GM19328 (cell line): ENCODE measurements around the gene TGFB1.
"Not testable (repeated sequence)": the region's sequence is repeated elsewhere in the genome, so short reads cannot be mapped to it uniquely, and the experiment has no call there.

Source experiments
- ATAC-seq: cut with Tn5 transposase; IDR thresholded peaks from one replicate; pipeline ENCODE4 v1.9.1; 2021; ENCODE audit warnings: mild to moderate bottlenecking, moderate library complexity; ENCODE audit not compliant: unreplicated experiment

Gene TGFB1

DNA sequence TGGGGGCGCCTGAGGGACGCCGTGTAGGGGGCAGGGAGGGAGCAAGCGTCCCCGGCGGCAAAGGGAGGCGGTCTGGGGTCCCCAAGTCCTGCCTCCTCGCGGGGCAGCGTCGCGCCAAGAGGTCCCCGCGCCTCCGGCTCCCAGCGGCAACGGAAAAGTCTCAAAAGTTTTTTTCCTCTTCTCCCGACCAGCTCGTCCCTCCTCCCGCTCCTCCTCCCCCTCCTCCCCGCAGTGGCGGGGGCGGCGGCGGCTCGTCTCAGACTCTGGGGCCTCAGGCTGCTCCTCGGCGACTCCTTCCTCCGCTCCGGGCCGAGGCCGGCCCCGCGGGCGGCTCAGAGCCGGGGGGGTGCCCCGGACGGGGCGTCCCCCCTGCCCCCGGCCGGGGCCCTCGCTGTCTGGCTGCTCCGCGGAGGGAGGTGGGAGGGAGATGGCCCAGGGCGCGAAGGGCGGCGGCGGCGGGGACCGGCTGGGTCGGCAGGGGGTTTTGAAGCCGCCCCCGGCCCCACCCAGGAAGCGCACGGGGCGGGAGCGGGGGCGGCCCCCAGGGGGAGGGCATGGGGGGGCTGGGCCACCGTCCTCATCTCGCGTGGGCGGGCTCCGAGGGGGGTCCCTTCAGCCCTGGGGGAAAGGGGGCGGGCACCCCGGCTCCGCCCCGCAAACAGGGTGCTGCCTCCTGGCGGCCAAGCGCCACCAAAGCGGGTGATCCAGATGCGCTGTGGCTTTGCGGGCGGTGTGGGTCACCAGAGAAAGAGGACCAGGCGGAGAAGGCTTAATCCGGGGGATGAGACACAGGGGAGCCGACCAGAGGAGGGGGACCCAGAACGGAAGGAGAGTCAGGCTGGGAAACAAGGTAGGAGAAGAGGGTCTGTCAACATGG is at the start of gene TGFB1:
TGFB1 (minus strand) TSS at position 457 of the 877 bp plus-strand sequence. CDS start 878 bp downstream, outside the sequence.
- peak; percentile 38 for ATAC-seq

DNA sequence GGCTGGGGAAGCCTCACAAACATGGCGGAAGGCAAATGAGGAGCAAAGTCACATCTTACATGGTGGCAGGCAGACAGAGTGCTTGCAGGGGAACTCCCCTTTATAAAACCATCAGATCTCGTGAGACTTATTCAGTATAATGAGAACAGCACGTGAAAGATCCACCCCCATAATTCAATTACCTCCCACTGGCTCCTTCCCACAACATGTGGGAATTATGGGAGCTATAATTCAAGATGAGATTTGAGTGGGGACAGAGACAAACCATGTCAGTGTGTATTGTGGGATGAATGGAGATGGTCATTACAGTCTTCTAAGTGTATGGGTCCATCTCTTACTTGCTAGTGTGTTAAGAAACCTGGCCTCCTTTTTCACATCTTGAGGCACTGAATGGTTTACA is 48.3 kb upstream of the TGFB1 start:
- no peak for ATAC-seq

DNA sequence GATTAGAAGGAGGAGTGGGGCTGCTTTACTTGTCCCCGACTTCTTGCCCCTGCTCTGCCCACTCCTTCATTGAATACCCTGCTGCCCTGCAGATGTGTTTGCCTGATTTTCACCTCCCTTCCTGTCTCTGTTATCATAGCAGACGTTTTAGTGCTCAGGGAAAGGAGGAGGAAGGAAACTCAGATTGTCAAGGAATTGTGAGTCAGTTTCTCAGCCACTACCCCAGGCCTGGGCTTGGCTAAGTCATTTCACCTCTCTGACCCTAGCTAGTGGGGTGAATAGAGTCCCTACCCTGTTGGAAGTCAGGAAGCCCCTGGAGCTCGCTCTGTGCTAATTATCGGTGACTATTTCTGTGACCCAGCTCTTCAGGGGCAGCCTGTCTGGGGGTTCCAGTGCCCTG is 47.8 kb upstream of the TGFB1 start:
- ATAC-seq = no peak

DNA sequence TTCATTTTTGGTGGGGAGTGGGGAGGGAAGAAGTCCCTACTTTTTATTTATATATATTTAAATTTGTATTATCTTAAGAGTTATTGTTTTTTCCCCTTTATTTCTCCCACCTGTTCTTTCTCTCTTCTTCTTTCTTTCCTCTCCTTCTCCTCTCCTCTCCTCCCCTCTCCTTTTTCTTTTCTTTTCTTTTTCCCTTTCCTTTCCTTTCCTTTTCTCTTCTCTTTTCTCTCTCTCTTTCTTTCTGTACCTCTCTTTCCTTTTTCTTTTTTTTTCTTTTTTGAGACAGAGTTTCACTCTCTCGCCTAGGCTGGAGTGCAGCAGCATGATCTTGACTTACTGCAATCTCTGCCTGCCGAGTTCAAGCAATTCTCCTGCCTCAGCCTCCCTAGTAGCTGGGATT is 45.8 kb upstream of the TGFB1 start:
- no peak for ATAC-seq

DNA sequence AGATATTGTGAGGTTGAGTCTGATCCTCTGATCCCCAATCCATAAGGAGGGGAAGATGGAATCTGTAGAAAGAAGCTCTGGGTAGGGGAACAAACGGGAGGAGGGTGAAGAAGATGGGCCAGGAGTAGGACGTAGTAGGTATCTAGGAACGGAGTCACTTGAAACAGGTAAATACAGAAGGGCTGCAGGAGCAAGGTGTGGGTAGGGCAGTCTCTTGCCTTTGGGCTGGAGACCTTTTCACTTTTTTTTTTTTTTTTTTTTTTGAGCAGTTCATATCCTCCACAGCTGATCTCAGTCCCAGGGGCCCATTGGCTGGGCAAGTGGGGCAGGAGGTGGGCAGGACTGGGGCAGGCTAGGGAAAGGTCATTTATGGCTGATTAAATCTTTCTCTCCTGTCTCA is 45.4 kb upstream of the TGFB1 start:
- ATAC-seq = no peak

DNA sequence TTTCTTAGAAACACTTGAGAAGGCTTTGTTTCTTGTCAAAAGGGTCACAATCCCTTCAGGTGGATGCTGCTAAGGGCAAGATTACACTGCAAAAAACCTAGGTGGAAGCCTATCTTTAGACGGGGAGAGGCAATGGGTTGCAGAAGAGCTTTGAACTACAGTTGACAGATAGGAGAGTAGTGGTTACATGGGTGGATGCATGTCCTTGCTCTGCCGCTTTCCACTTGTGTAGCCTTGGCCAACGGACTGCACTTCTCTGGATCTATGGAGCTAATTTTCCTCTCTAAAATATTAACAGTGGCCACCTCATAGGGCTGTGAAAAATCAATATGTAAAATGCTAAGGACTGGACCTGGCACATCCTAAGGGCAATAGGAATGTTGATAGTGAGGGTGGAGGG is 44.9 kb upstream of the TGFB1 start:
- ATAC-seq = no peak

DNA sequence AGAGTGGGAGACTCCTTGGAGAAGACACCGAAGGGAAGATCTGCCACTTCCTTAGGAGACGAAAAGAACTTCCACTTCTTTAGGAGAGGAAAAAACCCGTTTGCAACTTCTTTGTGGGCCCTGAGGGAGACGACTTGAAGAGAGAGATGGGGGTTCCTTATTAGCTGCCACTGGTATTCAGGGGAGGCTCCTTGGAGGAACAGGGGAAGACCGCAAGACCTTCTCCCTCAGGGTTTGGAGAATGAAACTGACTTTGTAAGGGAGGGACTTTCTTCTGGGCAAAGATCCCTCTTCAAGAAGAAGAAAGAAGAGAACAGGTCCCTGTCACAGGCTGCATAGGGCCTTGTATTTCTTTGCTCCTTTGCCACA is 44.3 kb upstream of the TGFB1 start:
- ATAC-seq = no peak

DNA sequence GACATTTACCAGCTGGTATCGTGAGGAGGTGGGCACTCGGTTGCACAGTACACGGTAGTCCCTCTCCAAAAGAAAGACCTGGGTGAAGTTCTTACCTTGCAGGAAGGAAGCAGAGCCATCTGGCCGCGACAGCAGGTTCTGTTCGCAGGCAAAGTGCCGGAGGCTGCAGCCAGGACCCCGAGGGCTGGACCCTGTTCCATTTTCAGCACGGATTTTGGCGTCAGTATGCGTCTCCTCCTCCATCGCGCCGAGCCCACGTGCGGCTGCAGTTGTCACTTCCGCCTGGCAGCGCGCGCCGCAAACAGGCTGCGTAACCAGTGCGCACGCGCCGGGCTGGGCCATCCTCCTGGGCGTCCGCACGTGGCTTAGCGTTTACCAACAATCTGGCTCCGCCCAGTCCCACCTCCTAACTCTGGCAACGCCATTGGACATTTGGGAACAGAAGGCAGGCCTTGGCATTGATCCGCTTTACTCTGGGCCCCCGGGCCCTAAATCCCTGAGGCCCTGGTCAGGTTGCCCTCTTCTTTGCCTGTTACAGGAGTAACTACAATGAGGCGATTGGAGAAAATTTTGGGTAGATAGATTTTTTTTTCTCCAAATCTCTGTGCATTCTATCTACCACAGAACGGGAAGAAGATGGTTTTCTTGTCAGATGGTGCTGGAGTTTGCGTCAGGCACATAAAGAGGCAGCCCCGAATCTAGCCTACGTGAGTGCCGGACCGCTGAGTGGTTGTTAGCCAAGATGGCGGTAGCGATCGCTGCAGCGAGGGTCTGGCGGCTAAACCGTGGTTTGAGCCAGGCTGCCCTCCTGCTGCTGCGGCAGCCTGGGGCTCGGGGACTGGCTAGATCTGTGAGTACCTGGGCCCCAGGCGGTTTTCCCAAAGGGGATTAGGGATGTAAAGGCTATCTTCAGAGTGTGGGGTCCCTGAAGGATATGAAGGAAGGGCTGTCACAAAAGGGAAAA is 43.6 kb upstream of the TGFB1 start, which contains the start of the genes BCKDHA and EXOSC5:
BCKDHA (plus strand) TSS at position 733 of the 964 bp plus-strand sequence; CDS start at position 743, 10 bp downstream.
EXOSC5 (minus strand) TSS at position 274 of the 964 bp plus-strand sequence; CDS start at position 243, 31 bp downstream.
- ATAC-seq = peak; percentile 77

DNA sequence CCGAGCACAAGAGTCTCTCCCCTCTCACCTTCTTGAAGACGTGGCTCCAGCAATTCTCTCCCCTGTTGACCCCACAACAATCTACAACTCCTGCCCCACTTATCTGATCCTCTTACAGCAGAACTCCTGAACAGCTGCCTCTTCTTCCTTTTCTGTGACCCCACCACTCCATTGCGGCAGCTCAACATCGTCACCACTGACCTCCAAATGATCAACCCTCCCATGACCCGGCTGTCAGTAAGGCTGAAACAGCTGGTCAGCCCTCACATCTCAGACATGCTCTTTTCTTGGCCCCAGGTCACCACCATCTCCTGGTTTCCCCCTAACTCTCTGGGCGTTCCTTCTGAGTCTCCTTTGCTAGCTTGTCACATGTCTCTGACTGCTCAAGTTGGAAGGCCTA is 41.6 kb upstream of the TGFB1 start:
- ATAC-seq = no peak

DNA sequence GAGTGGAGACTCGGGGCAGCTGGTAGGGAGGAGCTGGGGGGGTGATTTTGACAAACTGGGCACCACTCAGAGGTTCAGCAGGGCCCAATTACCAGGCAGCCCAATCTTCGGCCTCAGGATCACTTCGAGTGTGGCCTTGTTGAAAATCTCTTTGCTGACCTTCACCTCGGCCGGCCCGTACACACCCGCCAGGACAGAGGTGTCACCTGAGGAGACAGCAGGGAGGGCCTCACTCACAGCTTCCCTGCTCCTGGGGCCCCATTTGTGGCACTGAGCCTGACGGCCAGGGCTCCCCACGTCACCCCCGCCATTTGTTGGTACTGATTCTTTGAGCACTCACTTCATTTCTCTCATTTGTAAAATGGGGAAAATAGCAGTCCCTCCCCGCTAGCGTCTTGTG is 39.1 kb upstream of the TGFB1 start:
- ATAC-seq = no peak

DNA sequence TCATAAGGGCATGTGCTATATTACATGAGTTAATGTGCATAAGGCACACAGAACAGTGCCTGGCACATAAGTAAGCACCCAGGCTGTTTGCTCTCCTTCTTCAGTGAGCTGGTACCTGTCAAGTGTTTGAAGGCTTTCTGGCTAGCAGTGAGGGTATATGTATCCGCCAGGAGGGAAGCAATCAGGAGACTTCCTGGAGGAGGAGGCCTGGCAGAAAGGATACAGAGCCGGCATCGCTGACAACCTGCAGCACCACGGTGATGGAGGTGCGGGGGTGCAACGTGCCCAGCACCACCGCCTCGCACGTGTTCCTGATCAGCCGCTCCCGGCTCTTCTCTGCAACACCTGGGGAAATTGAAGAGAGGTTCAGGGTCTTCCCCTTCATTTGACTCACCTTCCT is 37.9 kb upstream of the TGFB1 start:
- no peak for ATAC-seq

DNA sequence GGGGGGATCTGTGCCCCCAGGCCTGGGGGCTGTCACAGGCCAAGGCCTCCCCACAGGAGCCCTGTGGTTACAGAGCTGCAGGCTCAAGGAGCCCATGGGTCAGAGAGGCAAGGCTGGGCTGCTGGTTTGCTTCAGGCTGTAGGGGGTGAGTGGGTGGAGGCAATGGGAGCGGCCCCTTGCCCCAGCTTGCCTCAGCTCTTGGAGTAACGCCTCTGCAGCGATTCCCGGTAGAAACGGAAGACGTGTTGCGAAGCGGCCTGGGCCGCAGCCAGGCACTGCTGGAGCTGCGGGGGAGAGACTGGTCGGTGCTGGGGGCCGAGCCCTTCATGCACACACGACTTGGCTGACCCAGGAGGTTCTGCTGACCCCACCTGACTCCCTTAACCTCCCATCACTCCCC is 32.7 kb upstream of the TGFB1 start:
- ATAC-seq = no peak

DNA sequence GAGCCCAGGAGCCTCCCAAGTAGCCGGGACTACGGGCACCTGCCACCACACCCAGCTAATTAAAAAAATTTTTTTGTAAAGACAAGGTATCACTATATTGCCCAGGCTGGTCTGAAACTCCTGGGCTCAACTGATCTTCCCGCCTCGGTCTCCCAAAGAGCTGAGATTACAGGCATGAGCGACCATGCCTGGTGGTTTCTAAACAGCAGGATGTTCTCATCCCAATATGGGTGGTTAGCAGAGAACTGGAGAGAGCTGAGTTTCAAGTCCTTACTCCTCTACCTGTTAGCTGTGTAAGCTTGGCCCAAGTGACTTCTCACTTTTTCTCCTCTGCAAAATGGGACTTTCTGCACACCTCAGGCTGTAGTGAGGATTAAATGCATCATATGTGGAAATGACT is 30.6 kb upstream of the TGFB1 start:
- ATAC-seq = no peak

DNA sequence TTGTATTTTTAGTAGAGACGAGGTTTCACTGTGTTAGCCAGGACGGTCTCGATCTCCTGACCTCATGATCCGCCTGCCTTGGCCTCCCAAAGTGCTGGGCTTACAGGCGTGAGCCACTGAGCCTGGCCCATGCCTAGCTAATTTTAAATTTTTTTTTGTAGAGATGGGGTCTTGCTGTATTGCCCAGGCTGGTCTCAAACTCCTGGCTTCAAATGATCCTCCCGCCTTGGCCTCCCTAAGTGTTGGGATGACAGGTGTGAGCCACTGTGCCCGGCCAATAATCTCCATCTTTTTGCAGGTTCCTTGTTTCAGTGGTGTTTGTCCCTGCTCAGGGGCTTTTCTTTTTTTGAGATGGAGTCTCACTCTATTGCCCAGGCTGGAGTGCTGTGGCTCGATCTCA is 27.8 kb upstream of the TGFB1 start:
- ATAC-seq = not testable (repeated sequence)

DNA sequence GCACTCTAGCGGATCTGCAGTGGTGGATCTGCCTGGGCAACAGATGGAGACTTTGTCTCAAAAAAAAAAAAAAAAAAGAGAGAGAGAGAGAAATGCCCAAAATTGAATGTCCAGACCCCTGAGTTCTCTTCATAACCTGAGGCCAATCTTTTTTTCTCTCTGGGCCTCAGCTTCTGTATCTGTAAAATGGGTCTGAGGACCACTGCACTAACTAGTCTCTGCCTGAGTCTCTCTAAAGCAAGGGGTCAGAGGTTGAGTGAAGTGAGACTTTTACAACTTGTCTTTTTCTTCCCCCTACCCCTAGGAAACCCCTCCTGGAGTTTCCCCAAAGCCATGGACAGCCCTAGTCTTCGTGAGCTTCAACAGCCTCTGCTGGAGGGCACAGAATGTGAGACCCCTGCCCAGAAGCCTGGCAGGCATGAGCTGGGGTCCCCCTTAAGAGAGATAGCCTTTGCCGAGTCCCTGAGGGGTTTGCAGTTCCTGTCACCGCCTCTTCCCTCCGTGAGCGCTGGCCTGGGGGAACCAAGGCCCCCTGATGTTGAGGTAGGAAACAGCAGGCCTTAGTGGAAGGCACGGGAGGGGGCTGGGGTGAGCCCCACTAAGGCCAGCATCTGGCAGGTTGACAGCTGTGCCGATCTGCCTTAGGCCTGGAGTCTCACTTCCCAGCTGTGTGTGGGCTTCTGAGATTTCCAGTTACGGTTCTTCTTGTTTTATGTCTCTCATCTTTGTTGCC is 24.4 kb upstream of the TGFB1 start:
- no peak for ATAC-seq

DNA sequence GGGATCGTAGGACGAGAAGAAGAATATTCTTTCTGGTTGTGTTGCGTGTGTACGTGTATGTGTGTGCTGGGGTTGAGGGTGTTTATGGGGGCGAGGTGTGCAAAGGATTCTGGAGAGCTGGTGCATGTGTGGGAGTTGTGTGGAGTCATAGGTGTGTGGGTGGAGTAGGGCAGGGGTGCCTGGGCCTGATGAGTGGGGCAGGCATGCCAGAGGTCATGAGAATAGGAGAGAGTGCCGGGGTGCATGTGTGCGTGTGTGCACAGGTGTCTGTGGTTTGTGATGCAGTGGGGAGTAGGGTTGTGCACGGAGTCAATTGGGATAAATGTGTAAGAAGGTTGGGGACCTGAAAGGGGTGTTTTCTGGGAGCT is 23.3 kb upstream of the TGFB1 start:
- no peak for ATAC-seq

DNA sequence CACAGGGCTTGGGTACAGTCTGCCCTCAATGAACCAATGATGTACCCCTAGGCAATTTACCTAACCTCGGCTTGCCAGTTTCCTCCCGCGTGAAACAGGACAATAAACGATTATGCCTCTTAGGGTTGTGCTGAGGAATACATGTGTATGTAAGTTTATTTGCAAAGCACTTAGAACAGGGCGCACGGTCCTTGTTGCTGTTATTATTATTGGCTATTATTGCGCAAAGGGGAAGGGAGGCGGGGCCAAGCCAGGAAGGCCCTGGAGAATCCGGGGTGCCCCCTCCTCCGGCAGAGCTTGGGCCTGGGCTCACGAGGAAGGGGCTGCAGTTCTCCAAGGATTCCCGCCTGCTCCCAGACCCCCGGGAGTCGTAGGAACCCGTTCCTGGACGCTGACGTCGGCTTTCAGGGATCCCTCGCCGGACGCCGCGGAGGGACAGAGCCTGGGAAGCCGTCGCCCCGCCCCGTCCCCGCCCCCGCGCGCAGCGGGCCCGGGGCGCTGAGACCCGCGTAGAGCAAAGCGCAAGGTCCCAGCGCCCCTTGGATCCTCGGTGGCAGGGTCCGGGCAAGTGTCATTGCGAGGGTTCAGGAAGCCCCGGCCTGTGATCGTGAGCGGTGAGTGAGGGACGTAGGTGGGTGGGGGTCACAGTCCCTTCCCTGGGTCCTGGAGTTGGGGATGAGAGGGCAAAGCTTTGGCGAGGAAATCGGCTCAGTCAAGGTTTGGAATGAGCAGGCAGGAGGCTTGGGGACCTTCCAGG is 22.7 kb upstream of the TGFB1 start, which contains the start of gene TMEM91:
TMEM91 (plus strand) TSS at position 293 of the 757 bp plus-strand sequence. CDS start 1,777 bp downstream, outside the sequence.
- ATAC-seq = no peak

DNA sequence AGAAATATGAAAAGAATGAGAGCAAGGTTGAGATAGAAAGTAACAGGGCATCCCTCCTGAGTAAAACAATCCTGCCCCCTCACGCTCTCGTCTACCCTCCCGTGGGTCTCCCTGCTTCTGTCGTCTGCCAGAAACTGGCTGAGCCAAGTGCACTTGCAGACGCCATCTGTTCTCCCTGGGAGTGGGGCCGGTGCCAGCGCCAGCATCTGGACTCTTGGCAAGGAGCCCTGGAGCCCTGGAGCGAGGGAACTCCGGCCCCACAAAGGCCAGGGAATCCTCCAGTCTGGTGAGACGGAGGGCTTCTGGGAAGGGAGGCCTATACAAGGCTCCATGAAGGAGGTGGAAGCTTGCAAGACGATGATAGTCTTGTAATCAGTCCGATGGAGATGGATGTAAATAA is 20.3 kb upstream of the TGFB1 start:
- ATAC-seq = no peak

DNA sequence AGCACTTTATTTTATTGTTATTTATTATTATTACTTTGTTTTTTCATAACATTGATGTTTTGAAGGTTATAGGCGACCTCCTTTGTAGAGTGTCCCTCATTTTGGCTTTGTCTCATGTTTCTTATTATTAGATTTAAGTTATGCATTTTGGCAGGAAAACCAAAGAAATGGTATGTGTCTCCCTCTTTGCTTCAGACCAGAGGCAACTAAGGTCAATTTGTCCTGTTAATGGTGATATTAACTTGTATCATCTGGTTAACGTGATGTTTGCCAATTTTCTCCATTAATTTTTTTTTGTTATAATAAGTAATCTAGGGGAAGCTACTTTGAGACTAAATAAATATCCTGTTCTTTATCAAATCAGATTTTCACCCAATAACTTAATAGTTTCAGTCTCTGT is 18.8 kb upstream of the TGFB1 start:
- no peak for ATAC-seq

DNA sequence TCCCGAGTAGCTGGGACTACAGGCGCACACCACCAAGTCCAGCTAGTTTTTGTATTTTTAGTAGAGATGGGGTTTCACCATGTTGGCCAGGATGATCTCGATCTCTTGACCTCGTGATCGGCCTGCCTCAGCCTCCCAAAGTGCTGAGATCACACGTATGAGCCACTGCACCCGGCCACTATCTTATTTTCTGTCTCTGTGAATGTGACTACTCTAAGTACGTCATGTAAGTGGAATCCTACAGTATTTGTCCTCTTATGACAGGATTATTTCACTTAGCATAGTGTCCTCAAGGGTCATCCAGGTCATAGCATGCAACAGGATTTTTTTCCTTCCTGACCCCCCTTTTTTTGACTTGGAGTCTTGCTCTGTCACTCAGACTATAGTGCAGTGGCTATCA is 17.8 kb upstream of the TGFB1 start:
- no peak for ATAC-seq
